Epithelial cell of proximal tubule (primary cell): ENCODE results near the gene TPRG1L. TPM values are rescaled to one million over a fixed set of nuclear protein-coding genes. Genes with fewer than 3 reads are reported as not detected.
"Not testable (repeated sequence)": the region's sequence is repeated elsewhere in the genome, so short reads cannot be mapped to it uniquely, and the experiment has no call there.

ENCODE experiments used
- DNase-seq: peaks from one replicate; pipeline ENCODE4 v3.0.0-alpha.2; 2011; ENCODE audit warnings: low read depth
- H3K4me3 ChIP-seq: 2 replicates; pipeline ENCODE4 v1.5.1; 2011; ENCODE audit warnings: low read depth, mild to moderate bottlenecking, low read length
- total RNA-seq: library from RNA; depleted of rRNA; stranded (reverse); fragments of >200 nt; gene quantifications from 2 replicates; pipeline ENCODE4 v1.2.3, GENCODE V29; 2015
- TF ChIP-seq, protein P1 (sequence below): conservative IDR thresholded peaks from 2 replicates; pipeline ENCODE4 v1.5.1; 2012; ENCODE audit warnings: low read depth, mild to moderate bottlenecking, low read length

TPRG1L gene
- total RNA-seq, 1 donor from 2014 or later = 8.1 TPM

DNA sequence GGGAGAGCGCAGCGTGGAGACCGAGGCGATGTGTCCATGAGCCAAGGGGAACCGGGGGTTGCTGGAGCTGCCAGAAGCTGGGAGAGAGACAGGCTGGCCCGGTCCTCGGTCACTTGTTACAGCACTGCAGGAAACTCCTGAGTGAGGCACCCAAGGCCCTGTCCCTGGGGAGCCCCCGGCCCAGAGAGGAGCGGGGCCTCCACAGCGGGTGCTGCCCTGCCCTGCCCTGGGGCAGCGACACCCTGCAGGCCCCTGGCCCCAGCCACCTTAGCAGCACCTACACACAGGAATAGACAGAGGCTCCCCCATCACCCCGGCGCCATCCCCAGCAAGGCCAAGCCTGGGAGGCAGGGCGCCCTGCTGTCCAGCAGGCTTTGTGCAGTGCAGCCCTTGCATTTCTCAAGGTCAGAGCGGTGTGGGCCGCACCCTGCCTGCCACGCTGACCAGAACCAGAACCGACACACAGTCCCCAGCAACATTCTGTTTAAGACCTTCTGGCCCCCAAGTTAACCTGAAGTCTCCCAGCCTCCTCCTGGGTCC is 6.9 kb upstream of the TPRG1L start:
- TF ChIP-seq, protein P1, sequence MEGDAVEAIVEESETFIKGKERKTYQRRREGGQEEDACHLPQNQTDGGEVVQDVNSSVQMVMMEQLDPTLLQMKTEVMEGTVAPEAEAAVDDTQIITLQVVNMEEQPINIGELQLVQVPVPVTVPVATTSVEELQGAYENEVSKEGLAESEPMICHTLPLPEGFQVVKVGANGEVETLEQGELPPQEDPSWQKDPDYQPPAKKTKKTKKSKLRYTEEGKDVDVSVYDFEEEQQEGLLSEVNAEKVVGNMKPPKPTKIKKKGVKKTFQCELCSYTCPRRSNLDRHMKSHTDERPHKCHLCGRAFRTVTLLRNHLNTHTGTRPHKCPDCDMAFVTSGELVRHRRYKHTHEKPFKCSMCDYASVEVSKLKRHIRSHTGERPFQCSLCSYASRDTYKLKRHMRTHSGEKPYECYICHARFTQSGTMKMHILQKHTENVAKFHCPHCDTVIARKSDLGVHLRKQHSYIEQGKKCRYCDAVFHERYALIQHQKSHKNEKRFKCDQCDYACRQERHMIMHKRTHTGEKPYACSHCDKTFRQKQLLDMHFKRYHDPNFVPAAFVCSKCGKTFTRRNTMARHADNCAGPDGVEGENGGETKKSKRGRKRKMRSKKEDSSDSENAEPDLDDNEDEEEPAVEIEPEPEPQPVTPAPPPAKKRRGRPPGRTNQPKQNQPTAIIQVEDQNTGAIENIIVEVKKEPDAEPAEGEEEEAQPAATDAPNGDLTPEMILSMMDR = no peak
- no peak overlapping the region for H3K4me3 ChIP-seq
- no peak for DNase-seq

DNA sequence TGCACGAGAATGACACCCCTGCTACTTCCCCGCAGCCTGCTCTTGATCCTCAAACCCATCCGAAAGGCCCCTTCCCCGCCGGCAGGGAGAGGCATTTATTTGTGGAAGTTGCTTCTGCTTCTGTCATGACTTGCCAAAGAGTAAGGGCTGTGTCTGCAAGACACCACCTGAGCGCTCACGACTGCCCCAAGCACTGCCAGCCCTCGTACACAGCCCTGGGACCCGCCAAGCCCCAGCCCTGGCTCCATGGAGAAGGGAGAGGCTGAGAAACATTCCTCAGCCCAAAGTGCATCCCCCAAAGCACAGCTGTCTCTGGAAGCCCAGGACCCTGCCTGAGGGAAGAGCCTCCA is 6.3 kb upstream of the TPRG1L start:
- no peak for DNase-seq
- no peak overlapping the region for H3K4me3 ChIP-seq
- TF ChIP-seq, protein P1 = no peak

DNA sequence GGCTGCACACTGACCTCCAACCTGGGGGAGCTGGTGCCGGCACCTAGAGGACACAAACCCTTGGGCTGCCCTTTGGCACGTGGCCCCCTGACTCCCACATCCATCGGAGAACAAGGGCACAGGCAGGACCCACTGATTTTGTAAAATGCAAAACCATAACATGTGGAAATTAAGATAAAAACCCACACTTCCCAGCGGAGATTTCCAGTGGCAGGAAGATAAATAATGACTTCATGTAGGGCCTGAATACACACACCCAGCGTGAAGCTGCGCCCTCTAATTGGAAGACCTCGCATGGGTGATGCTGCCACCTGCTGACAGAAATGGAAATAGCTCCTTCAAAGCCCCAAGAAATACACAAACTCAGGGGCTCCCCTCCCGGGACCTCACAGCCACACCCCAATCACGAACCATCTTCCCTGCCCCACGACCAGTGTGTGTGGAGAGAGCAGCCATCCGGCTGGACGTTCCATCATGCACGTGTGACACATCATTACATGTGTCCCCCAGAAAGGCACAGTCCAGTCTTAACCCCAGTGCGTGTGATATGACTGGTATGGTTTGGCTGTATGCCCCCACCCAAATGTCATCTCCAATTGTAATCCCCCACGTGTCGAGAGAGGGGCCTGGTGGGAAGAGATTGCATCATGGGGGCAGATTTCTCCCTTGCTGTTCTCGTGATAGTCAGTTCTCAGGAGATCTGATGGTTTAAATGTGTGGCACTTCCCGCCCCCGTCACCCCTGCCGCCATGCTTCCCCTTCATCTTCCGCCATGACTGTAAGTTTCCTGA is 5.7 kb upstream of the TPRG1L start:
- no peak for DNase-seq
- H3K4me3 ChIP-seq = no peak overlapping the region
- TF ChIP-seq, protein P1 = peak; percentile 82

DNA sequence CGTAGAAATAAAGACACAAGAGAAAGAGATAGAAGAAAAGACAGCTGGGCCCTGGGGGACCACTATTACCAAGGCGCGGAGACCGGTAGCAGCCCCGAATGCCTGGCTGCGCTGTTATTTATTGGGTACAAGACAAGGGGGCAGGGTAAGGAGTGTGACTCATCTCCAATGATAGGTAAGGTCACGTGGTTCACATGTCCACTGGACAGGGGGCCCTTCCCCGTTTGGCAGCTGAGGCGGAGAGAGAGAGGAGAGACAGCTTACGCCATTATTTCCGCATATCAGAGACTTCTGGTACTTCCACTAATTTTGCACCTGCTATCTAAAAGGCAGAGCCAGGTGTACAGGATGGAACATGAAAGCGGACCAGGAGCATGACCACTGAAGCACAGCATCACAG is 4.1 kb upstream of the TPRG1L start:
- TF ChIP-seq, protein P1 = no peak
- H3K4me3 ChIP-seq = no peak overlapping the region
- DNase-seq = no peak

DNA sequence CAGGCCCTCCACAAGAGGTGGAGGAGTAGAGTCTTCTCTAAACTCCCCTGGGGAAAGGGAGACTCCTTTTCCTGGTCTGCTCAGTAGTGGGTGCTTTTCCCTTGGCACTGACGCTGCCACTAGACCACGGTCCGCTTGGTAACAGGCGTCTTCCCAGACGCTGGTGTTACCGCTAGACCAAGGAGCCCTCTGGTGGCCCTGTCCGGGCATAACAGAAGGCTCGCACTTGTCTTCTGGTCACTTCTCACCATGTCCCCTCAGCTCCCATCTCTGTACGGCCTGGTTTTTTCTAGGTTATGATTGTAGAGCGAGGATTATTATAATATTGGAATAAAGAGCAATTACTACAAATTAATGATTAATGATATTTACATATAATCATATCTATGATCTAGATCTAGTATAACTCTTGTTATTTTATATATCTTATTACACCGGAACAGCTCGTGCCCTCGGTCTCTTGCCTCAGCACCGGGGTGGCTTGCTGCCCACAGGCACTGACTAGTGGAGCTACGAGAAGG is 3.6 kb upstream of the TPRG1L start:
- DNase-seq, H3K4me3 ChIP-seq: not testable (repeated sequence)
- TF ChIP-seq, protein P1 = peak; percentile 66

DNA sequence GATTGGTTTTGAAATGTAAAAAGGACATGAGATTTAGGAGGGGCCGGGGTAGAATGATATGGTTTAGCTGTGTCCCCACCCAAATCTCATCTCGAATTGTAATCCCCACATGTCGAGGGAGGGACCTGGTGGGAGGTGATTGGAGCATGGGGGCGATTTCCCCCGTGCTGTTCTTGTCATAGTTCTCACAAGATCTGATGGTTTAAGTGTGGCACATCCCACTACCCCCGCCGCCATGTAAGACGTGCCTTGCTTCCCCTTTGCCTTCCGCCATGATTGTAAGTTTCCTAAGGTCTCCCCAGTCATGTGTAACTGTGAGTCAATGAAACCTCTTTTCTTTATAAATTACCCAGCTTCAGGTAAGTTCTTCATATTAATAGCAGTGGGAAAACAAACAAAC is 2.7 kb upstream of the TPRG1L start:
- not testable (repeated sequence) for DNase-seq, H3K4me3 ChIP-seq

DNA sequence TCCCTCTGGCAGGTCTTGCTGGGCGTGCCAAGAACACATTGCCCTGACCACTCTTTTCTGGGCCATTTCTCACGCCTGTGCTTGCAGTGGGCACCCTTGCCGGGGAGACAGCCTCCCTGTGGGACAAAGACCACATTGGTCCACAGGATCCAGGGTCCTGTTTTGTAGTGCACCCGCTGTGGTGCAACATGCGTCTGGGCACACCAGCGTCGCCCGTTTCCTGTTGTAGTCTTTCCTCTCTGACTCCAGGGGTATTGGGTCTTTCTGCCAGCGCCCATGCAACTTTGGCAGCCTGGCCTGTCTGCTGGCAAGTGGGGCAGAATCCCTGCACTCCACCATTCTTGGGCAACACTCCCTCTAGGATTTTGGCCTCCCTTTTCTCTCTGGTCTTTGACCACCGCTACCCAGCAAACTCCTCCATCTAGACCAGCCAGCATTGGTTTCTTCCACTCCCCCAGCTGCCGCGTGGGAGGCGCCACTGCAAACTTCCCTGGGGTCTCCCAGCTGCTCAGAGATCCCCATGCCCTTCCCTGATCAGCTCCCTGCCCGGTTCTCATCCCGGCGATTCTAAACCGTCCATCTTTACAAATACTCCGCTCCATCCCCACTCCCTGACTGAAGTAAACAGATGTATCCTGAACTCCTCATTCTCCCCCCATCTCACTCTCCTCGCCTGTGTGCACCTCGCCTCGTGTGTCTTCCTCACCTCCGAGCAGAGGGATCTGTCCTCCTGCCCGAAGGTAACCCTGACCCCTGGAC is 1.2 kb upstream of the TPRG1L start:
- DNase-seq = no peak
- H3K4me3 ChIP-seq = peak overlapping the region; percentile 97

More for the DNA sequence above, 1.2 kb upstream of the TPRG1L start:
- TF ChIP-seq, protein P1 = no peak
